LNCAP (cell line): ENCODE results near the gene ETV3.

Experiments
- CTCF ChIP-seq: fragments of 450-650 bp; IDR thresholded peaks from 2 replicates; pipeline ENCODE4 v1.5.1; 2017; ENCODE audit warnings: mild to moderate bottlenecking

The ETV3 gene

GRCh38 chr1:157135070-157135469, 3.1 kb downstream of the ETV3 start:
- TF ChIP-seq CTCF, result no peak

GRCh38 chr1:157134442-157134841, 3.8 kb downstream of the ETV3 start:
- TF ChIP-seq CTCF, result no peak

GRCh38 chr1:157133426-157133825, 4.8 kb downstream of the ETV3 start:
- TF ChIP-seq CTCF, result no peak

- TF ChIP-seq CTCF, result no peak
These were observed 5.5 kb downstream of the ETV3 start for GRCh38 chr1:157132616-157133167.

GRCh38 chr1:157132111-157132510, 6.1 kb downstream of the ETV3 start:
- no peak for TF ChIP-seq CTCF

GRCh38 chr1:157131281-157131680, 6.9 kb downstream of the ETV3 start:
- TF ChIP-seq CTCF, result no peak

- TF ChIP-seq CTCF, result no peak
These were observed 13.3 kb downstream of the ETV3 start for GRCh38 chr1:157124855-157125254.

- no peak for TF ChIP-seq CTCF
These were observed 18.7 kb downstream of the ETV3 start for GRCh38 chr1:157119448-157119847.
